Erythroblast (primary cell): ENCODE data around the gene MYO1H.

Experiments used
- DNase-seq, 2 experiments: peaks; one replicate each; lab custom pipeline; 2025; lab: John Stamatoyannopoulos, UW
- GATA1 ChIP-seq: IDR thresholded peaks from 2 replicates; pipeline ENCODE4 v1.6.1; 2011; ENCODE audit warnings: low read depth, mild to moderate bottlenecking, control low read depth, low read length, moderate library complexity
- POLR2A ChIP-seq: IDR thresholded peaks from 2 replicates; pipeline ENCODE4 v1.6.1; 2011; ENCODE audit warnings: mild to moderate bottlenecking, low read length

MYO1H gene

GRCh38 chr12:109440851-109441490 is 93.3 kb downstream of the MYO1H start:
- TF ChIP-seq POLR2A (no peak), GATA1 (no peak)
- DNase-seq, result no peak

GRCh38 chr12:109443794-109444193 is 96.1 kb downstream of the MYO1H start:
- TF ChIP-seq POLR2A (no peak), GATA1 (no peak)
- no peak for DNase-seq

- no peak for DNase-seq
- TF ChIP-seq POLR2A (no peak), GATA1 (no peak)
These were observed 96.6 kb downstream of the MYO1H start for GRCh38 chr12:109444259-109444658.

- DNase-seq, result no peak
- TF ChIP-seq GATA1, result no peak
- no peak for TF ChIP-seq POLR2A
These were observed 97.5 kb downstream of the MYO1H start for GRCh38 chr12:109445191-109445609.

- DNase-seq, result no peak
These were observed 99.2 kb downstream of the MYO1H start for GRCh38 chr12:109446869-109447268.

GRCh38 chr12:109447482-109447881 is 99.8 kb downstream of the MYO1H start:
- peak in 1 of 2 experiments; percentile 14 for DNase-seq
- no peak for TF ChIP-seq GATA1
- TF ChIP-seq POLR2A, result no peak

More at GRCh38 chr12:109446869-109447268, 99.2 kb downstream of the MYO1H start:
- TF ChIP-seq POLR2A, result no peak
- TF ChIP-seq GATA1, result no peak

GRCh38 chr12:109448272-109448671 is 100.6 kb downstream of the MYO1H start:
- TF ChIP-seq GATA1 (no peak), POLR2A (no peak)
- DNase-seq, result no peak

- DNase-seq, result no peak
- TF ChIP-seq POLR2A (no peak), GATA1 (no peak)
These were observed 101.1 kb downstream of the MYO1H start for GRCh38 chr12:109448707-109449390.

- no peak for DNase-seq
- TF ChIP-seq POLR2A, result no peak
- TF ChIP-seq GATA1, result no peak
These were observed 102.3 kb downstream of the MYO1H start for GRCh38 chr12:109449845-109450532.

GRCh38 chr12:109450980-109451379 is 103.3 kb downstream of the MYO1H start:
- DNase-seq, result no peak
- TF ChIP-seq POLR2A (no peak), GATA1 (no peak)

GRCh38 chr12:109451400-109451799 is 103.7 kb downstream of the MYO1H start:
- TF ChIP-seq POLR2A, result no peak
- TF ChIP-seq GATA1, result no peak
- no peak for DNase-seq

- TF ChIP-seq GATA1 (no peak), POLR2A (no peak)
- no peak for DNase-seq
These were observed 104.8 kb downstream of the MYO1H start for GRCh38 chr12:109452489-109452888.

GRCh38 chr12:109455706-109456105 is 108.0 kb downstream of the MYO1H start:
- TF ChIP-seq POLR2A (no peak), GATA1 (no peak)
- no peak for DNase-seq

- DNase-seq, result no peak
- TF ChIP-seq GATA1 (no peak), POLR2A (no peak)
These were observed 110.4 kb downstream of the MYO1H start for GRCh38 chr12:109458086-109458485.

- TF ChIP-seq GATA1 (no peak), POLR2A (no peak)
- no peak for DNase-seq
These were observed 111.1 kb downstream of the MYO1H start for GRCh38 chr12:109458771-109459208.
